H1 (cell line): ENCODE data around the gene TTC23. TPM values are rescaled to one million over a fixed set of nuclear protein-coding genes. Genes with fewer than 3 reads are reported as not detected.
A peak's percentile ranks its signal among the peaks of the same experiment; 100 is the strongest.

Experiments
- ASH2L ChIP-seq: fragments of 200-600, 300-600 bp; sonication (generic); IDR thresholded peaks from one replicate; pipeline ENCODE4 v1.7.1; 2017; ENCODE audit warnings: low read length
- CBX5 ChIP-seq: fragments of 300-800, 300-1000 bp; sonication (generic); IDR thresholded peaks from 2 replicates; pipeline ENCODE4 v1.7.1; 2016; ENCODE audit warnings: antibody characterized with exemption, low read length, low read depth
- CEBPB ChIP-seq: IDR thresholded peaks from 2 replicates; pipeline ENCODE4 v1.6.1; 2012; ENCODE audit warnings: low read depth, low read length
- CHD1 ChIP-seq: IDR thresholded peaks from 2 replicates; pipeline ENCODE4 v1.6.1; 2012; ENCODE audit warnings: low read depth, low read length, improper control_type of control experiment
- EGR1 ChIP-seq: IDR thresholded peaks from 2 replicates; pipeline ENCODE4 v1.6.1; 2011; ENCODE audit warnings: low read depth, low read length, borderline replicate concordance
- KDM1A ChIP-seq: fragments of 200-600, 300-600 bp; sonication (generic); IDR thresholded peaks from 2 replicates; pipeline ENCODE4 v1.7.1; 2016; ENCODE audit warnings: mild to moderate bottlenecking, low read length, borderline replicate concordance
- KDM5A ChIP-seq: fragments of 200-600 bp; IDR thresholded peaks from 2 replicates; pipeline ENCODE4 v1.7.1; 2012; ENCODE audit warnings: mild to moderate bottlenecking, low read length, inconsistent platforms, mixed read lengths
- MAFK ChIP-seq: IDR thresholded peaks from 2 replicates; pipeline ENCODE4 v1.6.1; 2012; ENCODE audit warnings: low read depth, mild to moderate bottlenecking, improper control_type of control experiment, low read length
- NRF1 ChIP-seq: IDR thresholded peaks from 2 replicates; pipeline ENCODE4 v1.6.1; 2011; ENCODE audit warnings: mild to moderate bottlenecking, low read depth, low read length, improper control_type of control experiment
- RBBP5 ChIP-seq: IDR thresholded peaks from 2 replicates; pipeline ENCODE4 v1.7.1; 2012; ENCODE audit warnings: low read depth, mild to moderate bottlenecking, inconsistent platforms, low read length, moderate library complexity, borderline replicate concordance
- RFX5 ChIP-seq: IDR thresholded peaks from 2 replicates; pipeline ENCODE4 v1.6.1; 2011; ENCODE audit warnings: low read depth, low read length, improper control_type of control experiment, borderline replicate concordance
- RXRA ChIP-seq: IDR thresholded peaks from 2 replicates; pipeline ENCODE4 v1.6.1; 2011; ENCODE audit warnings: low read depth, mild to moderate bottlenecking, low read length, moderate library complexity; ENCODE audit not compliant: insufficient read depth
- polyA plus RNA-seq, 7 experiments: library from polyadenylated mRNA; depleted of rRNA in 3 of 7; stranded (reverse) in 5 of 7; unstranded in 2 of 7; fragments of >200 nt in 5 of 7; fragments of 200-250 nt in 2 of 7; gene quantifications; 1 replicate in 5 of 7; 2 replicates in 1 of 7; 4 replicates in 1 of 7; pipeline versions ENCODE4 v1.2.1 to v1.2.3, GENCODE V29; 2011 to 2013; ENCODE audit warnings: missing spikeins in 2 of 7, mixed read lengths in 2 of 7
- total RNA-seq: library from RNA; stranded (reverse); fragmentation: NEBNext Ultra II Directional; extraction: Animal tissue kit (Norgen Biotek cat#: 25700); gene quantifications from 2 replicates; pipeline ENCODE4 v1.2.1, GENCODE V29; 2021

The TTC23 gene
- total and polyA plus RNA-seq, 2 of the 8 experiments (the other 6 are each of a cell fraction or from before 2014, with no cell fraction given), result 4.8 to 23.0 TPM

DNA sequence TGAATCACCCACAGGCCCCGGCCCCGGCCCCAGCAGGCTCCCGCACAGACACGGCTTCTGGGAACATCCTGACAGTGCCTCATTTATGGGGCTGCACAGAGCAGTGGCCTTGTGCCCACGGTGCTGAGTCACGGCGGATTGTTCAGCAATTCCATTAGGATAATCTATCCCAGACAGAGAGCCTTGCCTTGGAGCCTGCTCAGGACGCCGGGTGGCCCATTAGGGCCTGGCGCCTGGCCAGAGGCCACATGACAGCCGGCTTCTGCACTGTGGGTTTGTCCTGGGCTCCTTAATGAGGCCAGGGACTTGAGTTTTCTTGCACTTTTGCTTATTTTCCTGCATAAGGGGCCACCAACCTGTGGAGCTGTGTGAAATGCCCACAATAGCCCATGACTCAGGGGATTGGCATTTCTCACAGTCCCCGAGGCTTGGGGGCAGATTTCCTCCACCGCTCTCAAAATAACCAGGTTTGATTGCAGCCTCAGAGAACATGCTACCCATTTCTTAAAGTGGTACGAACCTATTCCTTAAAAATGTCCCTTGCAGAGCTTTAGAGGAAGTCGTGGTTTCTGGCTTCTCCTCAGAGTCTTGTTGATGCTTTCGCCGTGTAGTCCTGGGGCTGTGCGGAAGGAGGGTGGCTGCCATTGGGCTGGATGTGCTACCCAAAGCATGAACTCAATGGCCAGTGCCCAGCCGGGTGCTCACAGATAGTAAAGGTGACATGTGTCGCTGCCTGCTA is 125.5 kb downstream of the TTC23 start (continued):
- TF ChIP-seq RFX5, result no peak
- no peak for TF ChIP-seq RBBP5
- no peak for TF ChIP-seq CEBPB
- no peak for TF ChIP-seq KDM1A
- no peak for TF ChIP-seq ASH2L
- TF ChIP-seq NRF1, result no peak
- no peak for TF ChIP-seq CHD1
- TF ChIP-seq RXRA, result no peak
- TF ChIP-seq EGR1, result no peak
- TF ChIP-seq MAFK, result peak; percentile 48; the same call in 1 of the 2 replicates
- no peak for TF ChIP-seq KDM5A
- no peak for TF ChIP-seq CBX5
